Ovary (tissue), 9 donors: ENCODE results near the gene RFC2. TPM values are rescaled to one million over a fixed set of nuclear protein-coding genes. Genes with fewer than 3 reads are reported as not detected.

Experiments
- DNase-seq, 5 donors: peaks; one replicate each; pipeline ENCODE4 v3.0.0-alpha.2; 2019 to 2020
- H3K27ac ChIP-seq, 2 donors: fragments of 200-600 bp; one replicate each; pipeline versions ENCODE4 v1.5.1 to v1.8.0; 2019 to 2022
- H3K27me3 ChIP-seq: fragments of 200-600 bp; one replicate; pipeline ENCODE4 v1.8.0; 2022
- H3K36me3 ChIP-seq: fragments of 200-600 bp; sonication (generic); one replicate; pipeline ENCODE4 v1.5.1; 2019
- H3K4me1 ChIP-seq: one replicate; pipeline ENCODE4 v1.8.1; 2013; ENCODE audit warnings: mild to moderate bottlenecking, moderate library complexity; ENCODE audit not compliant: insufficient read depth
- H3K4me3 ChIP-seq: fragments of 200-600 bp; sonication (generic); one replicate; pipeline ENCODE4 v1.5.1; 2017
- H3K9me3 ChIP-seq, 2 donors: fragments of 200-600 bp in 1 of 2; sonication (generic) in 1 of 2; one replicate each; pipeline versions ENCODE4 v1.5.1 to v1.8.1; 2013 to 2019; ENCODE audit warnings: mild to moderate bottlenecking in 1 of 2, moderate library complexity in 1 of 2
- EP300 ChIP-seq: sonication (generic); formaldehyde crosslinking; IDR thresholded peaks from one replicate; pipeline ENCODE4 v1.6.1; 2017; ENCODE audit warnings: antibody characterized with exemption
- POLR2A ChIP-seq: fragments of 450-650 bp; IDR thresholded peaks from one replicate; pipeline ENCODE4 v1.6.1; 2017; ENCODE audit warnings: antibody characterized with exemption, mild to moderate bottlenecking, moderate library complexity
- WGBS, 3 donors: extraction: QIAGEN DNeasy Blood & Tissue Kit in 1 of 3; methylation state at CpG; one replicate each; pipeline versions ENCODE4 v1.1.5 to v1.1.7; 2013 to 2017; 5-methylcytosine and 5-hydroxymethylcytosine counted together
- intact Hi-C, 4 donors: fragments of 100-400 bp; cut with DNase I; formaldehyde crosslinking; loops; one replicate each; pipeline versions ENCODE4 v1.11.0 to v1.15.1; 2022 to 2023
- polyA plus RNA-seq, 2 donors: library from polyadenylated mRNA; stranded (reverse); fragments of 200-250 nt in 1 of 2; fragments of 350-450 nt in 1 of 2; fragmentation: Illumina TruSeq in 1 of 2; extraction: RNeasy Lipid Tissue Mini Kit (QIAGEN cat#74804) in 1 of 2; gene quantifications; one replicate each; pipeline ENCODE4 v1.2.3, GENCODE V29; 2013 to 2014
- total RNA-seq, 7 donors: library from RNA; depleted of rRNA in 2 of 7; stranded (reverse); fragments of >200 nt in 2 of 7; fragmentation: NEBNext Ultra II Directional in 3 of 7; extraction: Animal tissue kit (Norgen Biotek cat#: 25700) in 3 of 7; gene quantifications; one replicate each; pipeline versions ENCODE4 v1.1.0 to v1.2.4, GENCODE V29; 2016 to 2023
- TF ChIP-seq, protein P1 (sequence below), 3 donors: fragments of 450-650 bp in 2 of 3; fragments of 200-600 bp in 1 of 3; IDR thresholded peaks; one replicate each; pipeline versions ENCODE4 v1.5.1 to v1.8.0; 2016 to 2022; ENCODE audit warnings: antibody characterized with exemption in 3 of 3, mild to moderate bottlenecking in 1 of 3
- donor health status: DM: no; HTN: no; CAD: no; lungs with moderate emphysema.
- donor health status: DM: no; HTN: no; CAD: no.
- donor health status: Bipolar disorder and iron deficiency.
- donor health status: DM: yes; HTN: yes; CAD: no.
- donor health status: DM: no; HTN: no; CAD: no.
- donor health status: DM: yes; HTN: yes; CAD: no.

RFC2 gene
- total and polyA plus RNA-seq, 9 donors: 6.4 to 23.7 (median 16.6) TPM

DNA sequence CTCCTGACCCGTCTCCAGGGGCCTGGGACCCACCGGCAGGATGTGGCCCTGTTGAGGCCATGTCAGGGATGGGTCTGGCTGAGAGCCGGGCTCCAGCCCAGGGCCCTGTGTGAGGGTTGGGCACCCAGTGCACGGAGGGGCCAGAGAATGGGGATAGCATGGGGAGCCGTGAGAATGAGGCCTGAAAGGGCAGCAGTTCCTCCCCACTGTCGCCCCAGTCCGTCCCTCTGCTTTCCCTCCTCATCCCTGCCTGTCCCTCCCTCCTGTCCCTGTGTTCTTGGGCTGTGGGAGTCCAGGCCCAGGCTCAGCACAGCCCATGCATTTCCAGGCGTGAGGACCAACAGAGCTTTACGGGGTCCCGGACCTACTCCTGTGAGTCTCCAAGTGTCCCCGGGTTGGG lies 34.8 kb downstream of the RFC2 start:
- Histone ChIP-seq H3K9me3 (no peaks in the 10 kb centered on the region), H3K36me3 (no peaks in the 10 kb centered on the region), H3K27me3 (no peaks in the 10 kb centered on the region), H3K4me1 (peaks cover 5% of the 10 kb centered on the region), H3K27ac (no peak overlapping the region), H3K4me3 (no peak overlapping the region)
- intact Hi-C loops: no loop called here
- TF ChIP-seq, protein P1, sequence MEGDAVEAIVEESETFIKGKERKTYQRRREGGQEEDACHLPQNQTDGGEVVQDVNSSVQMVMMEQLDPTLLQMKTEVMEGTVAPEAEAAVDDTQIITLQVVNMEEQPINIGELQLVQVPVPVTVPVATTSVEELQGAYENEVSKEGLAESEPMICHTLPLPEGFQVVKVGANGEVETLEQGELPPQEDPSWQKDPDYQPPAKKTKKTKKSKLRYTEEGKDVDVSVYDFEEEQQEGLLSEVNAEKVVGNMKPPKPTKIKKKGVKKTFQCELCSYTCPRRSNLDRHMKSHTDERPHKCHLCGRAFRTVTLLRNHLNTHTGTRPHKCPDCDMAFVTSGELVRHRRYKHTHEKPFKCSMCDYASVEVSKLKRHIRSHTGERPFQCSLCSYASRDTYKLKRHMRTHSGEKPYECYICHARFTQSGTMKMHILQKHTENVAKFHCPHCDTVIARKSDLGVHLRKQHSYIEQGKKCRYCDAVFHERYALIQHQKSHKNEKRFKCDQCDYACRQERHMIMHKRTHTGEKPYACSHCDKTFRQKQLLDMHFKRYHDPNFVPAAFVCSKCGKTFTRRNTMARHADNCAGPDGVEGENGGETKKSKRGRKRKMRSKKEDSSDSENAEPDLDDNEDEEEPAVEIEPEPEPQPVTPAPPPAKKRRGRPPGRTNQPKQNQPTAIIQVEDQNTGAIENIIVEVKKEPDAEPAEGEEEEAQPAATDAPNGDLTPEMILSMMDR (IDR thresholded peaks at IDR 0.05): no peak
- TF ChIP-seq POLR2A (no peak), EP300 (no peak)
- DNase-seq: no peak
- WGBS, 3 donors: 74 to 92% (median 83%) methylated on average over 11 of the region's 11 CpGs

DNA sequence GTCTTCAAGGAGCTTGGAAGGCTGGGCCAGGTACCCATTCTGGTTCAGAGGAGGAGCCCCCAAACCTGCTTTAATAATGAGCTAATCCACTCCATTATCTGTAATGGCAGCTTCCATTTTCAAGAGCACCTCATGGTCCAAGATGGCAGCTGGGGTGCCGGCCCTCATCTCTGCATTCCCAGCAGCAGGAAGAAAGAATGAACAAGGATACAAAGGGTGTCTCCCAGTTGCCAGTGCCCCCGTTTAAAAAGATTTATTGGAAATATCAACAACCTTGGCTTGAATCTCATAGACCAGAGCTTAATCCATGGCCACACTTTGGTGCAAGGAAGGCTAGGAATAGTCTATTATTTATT lies 35.9 kb downstream of the RFC2 start:
- no peaks in the 10 kb centered on the region for H3K27me3 ChIP-seq
- no peak overlapping the region for H3K4me3 ChIP-seq
- H3K36me3 ChIP-seq: no peaks in the 10 kb centered on the region
- DNase-seq: no peak
- 55 to 69% (median 57%) methylated on average over 2 of the region's 2 CpGs for WGBS, 3 donors
- H3K4me1 ChIP-seq: no peaks in the 10 kb centered on the region
- no peaks in the 10 kb centered on the region for H3K9me3 ChIP-seq
- intact Hi-C loops: no loop called here
- H3K27ac ChIP-seq: no peak overlapping the region
- TF ChIP-seq EP300 (no peak), POLR2A (no peak)
- TF ChIP-seq, protein P1 (IDR thresholded peaks at IDR 0.05): no peak

DNA sequence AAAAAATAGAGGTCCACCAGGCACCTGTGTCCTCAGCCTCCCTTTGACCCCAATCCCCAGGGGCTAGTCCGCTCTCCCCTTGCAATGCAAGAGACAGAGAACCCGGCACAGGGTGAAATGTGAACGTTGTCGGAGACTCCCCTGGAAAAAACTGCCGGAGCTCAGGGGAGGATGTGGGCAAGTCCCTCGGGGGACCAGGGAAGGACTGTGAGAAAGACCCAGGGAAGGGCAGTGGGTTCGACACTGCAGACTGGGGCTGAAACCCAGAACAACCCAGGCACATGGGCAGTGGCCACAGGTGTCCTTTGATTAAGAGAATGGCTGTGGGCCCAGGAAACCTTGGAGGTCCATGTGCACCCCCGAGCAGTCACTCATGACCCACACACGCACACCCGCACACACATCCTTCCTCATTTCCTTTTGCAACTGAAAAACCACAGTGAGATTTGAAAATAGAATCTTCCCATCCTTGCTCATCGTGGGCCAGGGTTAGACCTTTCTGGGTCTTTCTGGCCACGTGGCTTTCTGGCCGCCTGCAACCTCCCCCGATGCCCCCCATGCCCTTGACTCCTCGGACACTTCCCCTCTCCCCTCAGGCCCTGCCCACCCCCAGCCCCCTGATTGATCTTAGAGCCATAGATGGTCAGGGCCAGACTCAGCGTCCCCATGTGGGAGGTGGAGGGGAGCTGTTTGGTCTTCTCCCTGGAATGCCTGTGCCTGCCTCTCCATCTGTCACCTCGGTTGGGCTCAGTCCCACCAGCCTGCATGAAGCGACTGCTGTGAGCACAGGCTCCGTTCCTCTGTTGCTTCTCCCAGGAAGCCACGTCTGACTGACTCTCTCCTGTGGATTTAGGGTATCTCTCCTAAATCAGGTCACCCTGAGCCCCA lies 36.5 kb downstream of the RFC2 start:
- TF ChIP-seq, protein P1 (IDR thresholded peaks at IDR 0.05): no peak
- TF ChIP-seq POLR2A (no peak), EP300 (no peak)
- Histone ChIP-seq H3K4me3 (no peak overlapping the region), H3K36me3 (no peaks in the 10 kb centered on the region), H3K9me3 (no peaks in the 10 kb centered on the region), H3K27me3 (no peaks in the 10 kb centered on the region), H3K27ac (no peak overlapping the region), H3K4me1 (no peaks in the 10 kb centered on the region)
- intact Hi-C loops: no loop called here
- 41 to 44% (median 41%) methylated on average over 20 of the region's 20 CpGs for whole genome bisulfite sequencing, 3 donors
- no peak for DNase-seq

DNA sequence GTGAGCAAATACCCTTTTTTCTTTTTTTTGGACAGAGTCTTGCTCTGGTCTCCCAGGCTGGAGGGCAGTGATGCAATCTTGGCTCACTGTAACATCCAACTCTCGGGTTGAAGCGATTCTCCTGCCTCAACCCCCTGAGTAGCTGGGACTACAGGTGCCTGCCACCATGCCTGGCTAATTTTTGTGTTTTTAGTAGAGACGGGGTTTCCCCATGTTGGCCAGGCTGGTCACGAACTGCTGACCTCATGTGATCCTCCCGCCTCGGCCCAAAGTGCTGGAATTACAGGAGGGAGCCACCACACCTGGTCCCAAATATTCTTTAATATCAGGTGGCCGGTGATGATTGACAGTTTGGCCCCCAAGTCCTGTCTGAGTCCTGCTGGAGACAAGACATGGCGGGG lies 37.8 kb downstream of the RFC2 start:
- no peaks in the 10 kb centered on the region for H3K4me1 ChIP-seq
- TF ChIP-seq POLR2A: no peak
- TF ChIP-seq EP300: no peak
- TF ChIP-seq, protein P1 (IDR thresholded peaks at IDR 0.05): no peak
- 63 to 70% (median 63%) methylated on average over 8 of the region's 8 CpGs for whole genome bisulfite sequencing, 3 donors
- DNase-seq: no peak
- no peak overlapping the region for H3K4me3 ChIP-seq
- H3K27ac ChIP-seq: no peak overlapping the region
- intact Hi-C loops: no loop called here
- H3K27me3 ChIP-seq: no peaks in the 10 kb centered on the region
- no peaks in the 10 kb centered on the region for H3K9me3 ChIP-seq
- no peaks in the 10 kb centered on the region for H3K36me3 ChIP-seq
